HepG2 (cell line): ENCODE results near the gene MCC. TPM values are rescaled to one million over a fixed set of nuclear protein-coding genes. Genes with fewer than 3 reads are reported as not detected.

Source experiments
- ATAC-seq: fragments of 200-7000 bp; cut with Tn5 transposase; 3 replicates; pipeline ENCODE4 v1.9.1; 2020; ENCODE audit warnings: mild to moderate bottlenecking, moderate library complexity
- BruUV-seq: library from RNA; stranded (reverse); fragments of 400-500 nt; replicated peaks from 2 replicates; lab custom pipeline; 2021; lab: Mats Ljungman, UMichigan
- CTCF ChIA-PET: fragments of 300-600 bp; formaldehyde crosslinking; extraction: SDS; loops from one replicate; lab custom pipeline; 2021; ENCODE audit warnings: low total read pairs, inconsistent platforms, low intra/inter-chr PET ratio; lab: Yijun Ruan, JAX
- POLR2A ChIA-PET: fragments of 350-600 bp; sonication (Branson Sonifier 250); formaldehyde crosslinking; loops from one replicate; lab custom pipeline; 2020; ENCODE audit warnings: antibody characterized with exemption, inconsistent platforms; lab: Yijun Ruan, JAX
- DNase-seq: peaks from one replicate; pipeline ENCODE4 v3.0.0-alpha.2; 2015; ENCODE audit warnings: low spot score
- FAIRE-seq: peaks from 3 replicates; lab custom pipeline; 2011; peaks lifted over from hg19 to GRCh38; lab: Jason Lieb, UNC
- H2AFZ ChIP-seq: one replicate; pipeline ENCODE4 v1.6.1; 2011; ENCODE audit warnings: low read length, inconsistent platforms
- H3K27ac ChIP-seq: fragments of 300-600 bp; 3 replicates; pipeline ENCODE4 v1.8.0; 2011; ENCODE audit warnings: mixed run types, mild to moderate bottlenecking, mixed read lengths, low read length, inconsistent platforms; ENCODE audit not compliant: insufficient read depth; ENCODE audit errors: extremely low read length
- H3K27me3 ChIP-seq, 2 experiments: fragments of 200-600 bp in 1 of 2; 2 replicates in 1 of 2; 3 replicates in 1 of 2; pipeline versions ENCODE4 v1.6.0 to v1.8.0; 2011; ENCODE audit warnings: low read length in 2 of 2, mild to moderate bottlenecking in 2 of 2, moderate library complexity in 2 of 2, inconsistent platforms in 1 of 2; ENCODE audit not compliant: insufficient read depth in 2 of 2, control insufficient read depth in 1 of 2
- H3K36me3 ChIP-seq, 2 experiments: fragments of 200-600 bp in 1 of 2; replicated peaks in 1 of 2; 2 replicates in 1 of 2; 3 replicates in 1 of 2; pipeline versions ENCODE4 v1.5.1 to v1.8.0; 2011; ENCODE audit warnings: low read length in 2 of 2, inconsistent platforms in 1 of 2; ENCODE audit not compliant: insufficient read depth in 2 of 2, control insufficient read depth in 1 of 2
- H3K4me1 ChIP-seq: 2 replicates; pipeline ENCODE4 v1.5.1; 2012; ENCODE audit warnings: low read length, inconsistent platforms; ENCODE audit not compliant: insufficient read depth
- H3K4me2 ChIP-seq: 2 replicates; pipeline ENCODE4 v1.6.0; 2011; ENCODE audit warnings: low read depth, low read length, inconsistent platforms
- H3K4me3 ChIP-seq, 3 experiments: fragments of 200-600 bp in 1 of 3; sonication (generic), shearing (Covaris generic) in 1 of 3; replicated peaks in 1 of 3; 2 replicates each; pipeline ENCODE4 v1.5.1; 2011 to 2016; ENCODE audit warnings: low read length in 3 of 3, inconsistent platforms in 2 of 3, low read depth in 2 of 3, mild to moderate bottlenecking in 2 of 3, control low read depth in 1 of 3, mixed read lengths in 1 of 3; ENCODE audit not compliant: insufficient read depth in 1 of 3
- H3K79me2 ChIP-seq: one replicate; pipeline ENCODE4 v1.6.1; 2011; ENCODE audit warnings: low read length, inconsistent platforms; ENCODE audit not compliant: insufficient read depth
- H3K9ac ChIP-seq: 2 replicates; pipeline ENCODE4 v1.6.0; 2011; ENCODE audit warnings: mild to moderate bottlenecking, low read depth, low read length, inconsistent platforms; ENCODE audit not compliant: insufficient read depth
- H3K9me3 ChIP-seq: 2 replicates; pipeline ENCODE4 v1.5.1; 2012; ENCODE audit warnings: mild to moderate bottlenecking, low read length
- H4K20me1 ChIP-seq: 2 replicates; pipeline ENCODE4 v1.6.0; 2011; ENCODE audit warnings: inconsistent platforms, mild to moderate bottlenecking, low read length, moderate library complexity; ENCODE audit not compliant: insufficient read depth
- ARNTL ChIP-seq: sonication (generic); formaldehyde crosslinking; IDR thresholded peaks from 2 replicates; pipeline ENCODE4 v1.4.0; 2020; ENCODE audit warnings: mild to moderate bottlenecking, missing genetic modification reagents
- ELF4 ChIP-seq: sonication (generic); formaldehyde crosslinking; IDR thresholded peaks from 2 replicates; pipeline ENCODE4 v1.5.0; 2020; ENCODE audit warnings: missing genetic modification reagents, mild to moderate bottlenecking, moderate library complexity, borderline replicate concordance
- HDAC1 ChIP-seq: sonication (generic); formaldehyde crosslinking; IDR thresholded peaks from 2 replicates; pipeline ENCODE4 v1.5.1; 2020; ENCODE audit warnings: mild to moderate bottlenecking, missing genetic modification reagents
- IRF1 ChIP-seq: sonication (generic); formaldehyde crosslinking; IDR thresholded peaks from 2 replicates; pipeline ENCODE4 v1.4.0; 2020; ENCODE audit warnings: low read depth, mild to moderate bottlenecking, missing genetic modification reagents
- KDM5B ChIP-seq: sonication (generic); formaldehyde crosslinking; IDR thresholded peaks from 2 replicates; pipeline ENCODE4 v1.4.0; 2020; ENCODE audit warnings: missing genetic modification reagents, mild to moderate bottlenecking, borderline replicate concordance
- LCORL ChIP-seq, 2 experiments: fragments of 450-650 bp in 1 of 2; sonication (generic) in 1 of 2; formaldehyde crosslinking in 1 of 2; IDR thresholded peaks; 2 replicates each; pipeline versions ENCODE4 v1.5.0 to v1.6.1; 2017 to 2020; ENCODE audit warnings: antibody characterized with exemption in 1 of 2, missing genetic modification reagents in 1 of 2
- MTERF4 ChIP-seq: sonication (generic); formaldehyde crosslinking; IDR thresholded peaks from 2 replicates; pipeline ENCODE4 v1.8.0; 2023; ENCODE audit warnings: mild to moderate bottlenecking, missing genetic modification reagents
- THAP8 ChIP-seq: sonication (generic); formaldehyde crosslinking; IDR thresholded peaks from 2 replicates; pipeline ENCODE4 v1.5.1; 2020; ENCODE audit warnings: missing genetic modification reagents, mild to moderate bottlenecking, borderline replicate concordance
- ZNF343 ChIP-seq: sonication (generic); formaldehyde crosslinking; IDR thresholded peaks from 2 replicates; pipeline ENCODE4 v1.4.0; 2020; ENCODE audit warnings: mild to moderate bottlenecking, missing genetic modification reagents
- ZNF709 ChIP-seq: sonication (generic); formaldehyde crosslinking; IDR thresholded peaks from 2 replicates; pipeline ENCODE4 v1.5.0; 2020; ENCODE audit warnings: mild to moderate bottlenecking, missing genetic modification reagents
- ZNF777 ChIP-seq: sonication (generic); formaldehyde crosslinking; IDR thresholded peaks from 2 replicates; pipeline ENCODE4 v1.4.0; 2020; ENCODE audit warnings: missing genetic modification reagents
- WGBS: methylation state at CpG from one replicate; pipeline ENCODE4 v1.1.6; 2017; ENCODE audit warnings: low lambda C conversion rate; 5-methylcytosine and 5-hydroxymethylcytosine counted together
- in situ Hi-C: cut with HindIII; loops from 2 replicates; pipeline ENCODE4 v1.10.0; 2017; ENCODE audit warnings: low pct_unique_long_range_greater_than_20kb; ENCODE audit not compliant: extremely low pct_ligation_motif_present
- intact Hi-C: fragments of 100-400 bp; cut with micrococcal nuclease; formaldehyde crosslinking; loops from one replicate; pipeline ENCODE4 v1.10.0; 2022; ENCODE audit not compliant: unreplicated experiment
- polyA plus RNA-seq, 8 experiments: library from polyadenylated mRNA; depleted of rRNA in 3 of 8; stranded (reverse) in 7 of 8; unstranded in 1 of 8; fragments of >200 nt; fragmentation: Illumina TruSeq in 4 of 8; extraction: Trizol in 4 of 8; gene quantifications; 2 replicates each; pipeline versions ENCODE4 v1.2.1 to v1.2.3, GENCODE V29; 2011 to 2016; ENCODE audit warnings: low read depth in 4 of 8, missing spikeins in 1 of 8, mixed read lengths in 1 of 8; ENCODE audit not compliant: insufficient read depth in 1 of 8
- total RNA-seq, 5 experiments: library from RNA; depleted of rRNA; stranded (reverse); fragments of >200 nt; fragmentation: Illumina TruSeq; extraction: Trizol; gene quantifications; 2 replicates each; pipeline ENCODE4 v1.2.3, GENCODE V29; 2016; ENCODE audit warnings: low read depth in 1 of 5
- TF ChIP-seq, protein P1 (sequence below): sonication (generic); formaldehyde crosslinking; IDR thresholded peaks from 2 replicates; pipeline ENCODE4 v1.4.0; 2020; ENCODE audit warnings: missing genetic modification reagents, borderline replicate concordance

MCC gene
- total and polyA plus RNA-seq, 2 of the 13 experiments (the other 11 are each of a cell fraction or from before 2014, with no cell fraction given), result 0.55 to 2.4 TPM

DNA sequence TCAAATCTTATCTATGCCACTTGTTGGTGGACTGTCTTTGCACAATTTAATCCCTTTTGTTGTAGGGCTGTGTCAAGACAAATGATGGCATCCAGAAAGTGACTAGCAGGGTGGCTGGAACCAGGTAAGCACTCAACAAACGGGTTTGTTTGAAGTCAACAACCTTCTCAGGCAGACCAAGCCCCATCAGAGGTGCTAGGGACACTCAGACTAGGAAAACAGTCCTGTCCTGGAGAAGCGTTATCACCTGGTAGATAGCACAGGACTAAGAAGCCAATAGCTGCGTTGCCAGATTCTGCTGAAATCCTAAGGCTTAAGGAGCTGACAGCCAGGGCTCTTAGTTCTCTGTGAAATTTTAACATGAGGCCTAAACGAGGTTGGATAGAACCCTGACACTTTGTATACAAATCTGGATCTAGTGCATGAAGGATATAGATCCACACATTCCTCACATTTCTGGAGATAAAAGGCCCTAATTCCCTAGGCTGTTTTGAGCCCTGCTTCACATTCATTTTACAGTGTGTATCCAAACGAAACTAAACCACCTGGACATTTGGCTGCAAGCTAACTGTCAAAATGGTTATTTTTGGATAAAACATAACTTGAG is 331.9 kb downstream of the MCC start (continued):
- TF ChIP-seq ZNF343, result no peak

DNA sequence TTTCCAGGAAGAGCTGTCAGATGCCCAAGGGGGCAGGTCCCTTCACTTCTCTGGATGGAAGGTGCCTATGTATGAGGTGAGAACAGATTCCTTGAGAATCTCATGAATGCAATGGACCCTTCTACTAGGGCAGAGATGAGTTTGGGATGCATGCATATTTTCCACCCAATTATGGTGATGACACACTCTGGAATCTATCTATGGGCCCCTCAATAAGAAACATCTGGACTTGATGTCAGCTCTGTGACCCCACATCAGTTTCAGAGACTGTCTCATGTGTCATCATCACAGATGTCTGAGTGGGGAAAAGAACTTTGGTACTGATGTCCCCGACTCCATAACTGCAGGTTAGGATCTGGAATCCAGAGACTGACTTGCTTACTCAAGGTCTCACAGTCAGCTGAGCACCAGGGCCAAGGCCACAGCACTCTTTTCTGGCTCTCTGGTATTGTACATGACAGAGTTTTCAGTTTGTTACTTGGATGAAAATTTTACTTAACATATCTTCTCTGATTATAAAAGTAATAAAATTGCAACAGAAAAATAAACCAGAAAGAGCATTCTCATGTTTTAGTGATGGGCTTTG is 334.6 kb downstream of the MCC start:
- intact Hi-C loops, result no loop called here
- Histone ChIP-seq H3K79me2 (no peaks in the 10 kb centered on the region), H3K4me3 (no peak overlapping the region), H3K9me3 (no peaks in the 10 kb centered on the region), H3K27ac (no peak overlapping the region), H3K9ac (no peak overlapping the region), H4K20me1 (no peaks in the 10 kb centered on the region), H2AFZ (no peak overlapping the region), H3K27me3 (no peaks in the 10 kb centered on the region), H3K36me3 (no peaks in the 10 kb centered on the region), H3K4me1 (no peaks in the 10 kb centered on the region), H3K4me2 (no peak overlapping the region)
- TF ChIP-seq KDM5B (CRISPR knock-in tag) (no peak), ARNTL (CRISPR knock-in tag) (no peak), ELF4 (CRISPR knock-in tag) (no peak), HDAC1 (no peak), ZNF777 (CRISPR knock-in tag) (no peak), MTERF4 (CRISPR knock-in tag) (no peak), LCORL (IDR thresholded peaks at IDR 0.05) (no peak), LCORL (CRISPR knock-in tag; IDR thresholded peaks at IDR 0.05) (no peak), IRF1 (CRISPR knock-in tag) (no peak), THAP8 (CRISPR knock-in tag) (no peak), ZNF709 (no peak)
- TF ChIP-seq, protein P1, sequence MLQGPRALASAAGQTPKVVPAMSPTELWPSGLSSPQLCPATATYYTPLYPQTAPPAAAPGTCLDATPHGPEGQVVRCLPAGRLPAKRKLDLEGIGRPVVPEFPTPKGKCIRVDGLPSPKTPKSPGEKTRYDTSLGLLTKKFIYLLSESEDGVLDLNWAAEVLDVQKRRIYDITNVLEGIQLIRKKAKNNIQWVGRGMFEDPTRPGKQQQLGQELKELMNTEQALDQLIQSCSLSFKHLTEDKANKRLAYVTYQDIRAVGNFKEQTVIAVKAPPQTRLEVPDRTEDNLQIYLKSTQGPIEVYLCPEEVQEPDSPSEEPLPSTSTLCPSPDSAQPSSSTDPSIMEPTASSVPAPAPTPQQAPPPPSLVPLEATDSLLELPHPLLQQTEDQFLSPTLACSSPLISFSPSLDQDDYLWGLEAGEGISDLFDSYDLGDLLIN (CRISPR knock-in tag), result no peak
- ChIA-PET POLR2A (interaction anchor here (0.6 kb wide), 1 partner anchor 49 kb away, joined by 3 read pairs; no protein-coding TSS in a partner anchor), CTCF (no interaction called here)
- in situ Hi-C loops, result no loop called here
- no TSS peak for BruUV-seq
- DNase-seq (no peak), ATAC-seq (peak; percentile 49; the same call in 2 of the 3 replicates), FAIRE-seq (no peak)
- WGBS, result 25% methylated on average over 1 of the region's 1 CpG
